SH-SY5Y (cell line): ENCODE results near the gene SLC39A7.

ENCODE experiments used
- GATA2 ChIP-seq: IDR thresholded peaks from 2 replicates; pipeline ENCODE4 v1.6.1; 2011; ENCODE audit warnings: mild to moderate bottlenecking, low read depth, low read length
- GATA3 ChIP-seq: IDR thresholded peaks from 2 replicates; pipeline ENCODE4 v1.6.1; 2011; ENCODE audit warnings: low read depth, mild to moderate bottlenecking, low read length, moderate library complexity

DNA sequence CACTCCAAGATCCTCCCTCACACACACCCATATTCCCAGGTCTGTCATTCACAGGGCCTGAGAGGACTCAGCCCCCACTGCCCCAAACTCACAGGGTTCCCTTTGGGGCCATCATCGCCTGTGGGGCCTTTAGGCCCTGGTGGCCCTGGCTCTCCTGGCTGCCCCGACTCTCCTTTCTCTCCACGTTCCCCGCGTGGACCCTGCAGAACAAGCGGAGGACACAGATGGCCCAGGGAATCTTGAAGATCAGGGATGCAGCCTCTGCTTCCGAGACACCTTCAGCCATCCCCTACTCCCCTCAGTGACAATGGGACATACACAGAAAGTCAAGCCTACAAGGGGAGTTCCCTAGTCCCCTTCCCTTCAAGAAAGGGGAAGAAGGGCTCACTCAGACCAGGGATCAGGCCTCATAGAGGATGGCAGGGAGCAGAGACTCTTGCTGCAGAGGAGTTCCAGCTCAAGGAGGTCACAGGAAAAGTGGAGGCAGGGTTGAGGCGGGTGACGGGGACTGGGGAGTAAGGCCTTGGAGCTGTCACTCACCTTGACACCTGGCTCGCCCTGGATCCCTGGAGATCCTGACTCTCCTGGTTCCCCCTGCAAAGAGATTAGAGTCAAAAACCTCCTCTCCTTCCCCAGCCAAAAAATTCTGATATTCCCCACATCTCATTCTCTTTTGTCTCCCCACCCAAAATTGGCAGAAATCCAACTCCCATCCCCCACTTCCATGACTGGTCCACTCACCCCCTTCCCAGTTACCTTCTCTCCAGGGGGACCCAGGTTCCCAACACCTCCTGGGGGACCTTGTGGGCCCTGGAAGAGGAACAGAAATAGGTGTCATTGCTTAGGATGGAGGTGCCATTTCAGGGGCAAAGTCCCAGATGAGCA is 31.1 kb upstream of the SLC39A7 start:
- TF ChIP-seq GATA2: no peak
- TF ChIP-seq GATA3: no peak
